Suprapubic skin (tissue), 4 donors: ENCODE results near the gene HAGH.

Source experiments
- CTCF ChIP-seq, 2 donors: fragments of 200-600 bp in 1 of 2; fragments of 450-650 bp in 1 of 2; sonication (generic) in 1 of 2; IDR thresholded peaks; one replicate each; pipeline ENCODE4 v1.5.1; 2016 to 2019; ENCODE audit warnings: antibody characterized with exemption in 2 of 2, mild to moderate bottlenecking in 1 of 2, moderate library complexity in 1 of 2
- POLR2A ChIP-seq, 2 donors: fragments of 450-650 bp; IDR thresholded peaks; one replicate each; pipeline ENCODE4 v1.6.1; 2017; ENCODE audit warnings: antibody characterized with exemption in 2 of 2, mild to moderate bottlenecking in 2 of 2, moderate library complexity in 2 of 2
- POLR2AphosphoS5 ChIP-seq, 3 donors: sonication (generic); formaldehyde crosslinking; IDR thresholded peaks; one replicate each; pipeline ENCODE4 v1.6.1; 2017; ENCODE audit warnings: antibody characterized with exemption in 3 of 3

GRCh38 chr16:1810106-1810505 lies 16.5 kb downstream of the HAGH start:
- TF ChIP-seq CTCF (IDR thresholded peaks at IDR 0.05) (no peak), POLR2A (IDR thresholded peaks at IDR 0.05) (no peak), POLR2AphosphoS5 (IDR thresholded peaks at IDR 0.05) (no peak)
